HUES6 (cell line): ENCODE data around the gene C2CD4B.

Source experiments
- H3K27ac ChIP-seq: 2 replicates; pipeline ENCODE4 v1.7.0; 2013; ENCODE audit warnings: low read depth, mild to moderate bottlenecking, low read length, inconsistent platforms
- H3K27me3 ChIP-seq: 2 replicates; pipeline ENCODE4 v1.6.1; 2013; ENCODE audit warnings: low read length; ENCODE audit not compliant: control insufficient read depth, insufficient read depth
- H3K36me3 ChIP-seq: 2 replicates; pipeline ENCODE4 v1.6.1; 2013; ENCODE audit warnings: low read length; ENCODE audit not compliant: control insufficient read depth, insufficient read depth
- H3K4me1 ChIP-seq: 2 replicates; pipeline ENCODE4 v1.6.1; 2013; ENCODE audit warnings: low read length; ENCODE audit not compliant: control insufficient read depth, insufficient read depth
- H3K4me3 ChIP-seq: 2 replicates; pipeline ENCODE4 v1.5.1; 2013; ENCODE audit warnings: low read depth, low read length
- H3K9ac ChIP-seq: one replicate; pipeline ENCODE4 v1.6.1; 2013; ENCODE audit warnings: mild to moderate bottlenecking, low read length
- H3K9me3 ChIP-seq: 2 replicates; pipeline ENCODE4 v1.6.1; 2013; ENCODE audit warnings: low read depth, low read length; ENCODE audit not compliant: control insufficient read depth, insufficient read depth

Gene C2CD4B

DNA sequence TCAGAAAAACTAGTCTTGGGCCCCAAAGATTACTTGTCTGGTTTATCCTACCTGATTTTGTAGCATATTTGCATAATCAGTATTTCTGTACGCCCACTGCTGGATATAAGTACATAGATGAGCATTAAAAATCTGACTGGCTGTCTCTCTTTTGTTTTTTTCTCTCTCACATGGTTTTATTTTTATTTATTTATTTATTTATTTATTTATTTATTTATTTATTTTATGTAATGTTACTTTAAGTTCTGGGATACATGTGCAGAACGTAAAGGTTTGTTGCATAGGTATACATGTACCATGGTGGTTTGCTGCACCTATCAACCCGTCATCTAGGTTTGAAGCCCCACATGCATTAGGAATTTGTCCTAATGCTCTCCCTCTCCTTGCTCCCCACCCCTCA lies 31.9 kb downstream of the C2CD4B start:
- Histone ChIP-seq H3K9me3 (no peaks in the 10 kb centered on the region), H3K27ac (no peak overlapping the region), H3K4me3 (no peak overlapping the region), H3K27me3 (no peaks in the 10 kb centered on the region), H3K4me1 (no peaks in the 10 kb centered on the region), H3K9ac (no peak overlapping the region), H3K36me3 (no peaks in the 10 kb centered on the region)

DNA sequence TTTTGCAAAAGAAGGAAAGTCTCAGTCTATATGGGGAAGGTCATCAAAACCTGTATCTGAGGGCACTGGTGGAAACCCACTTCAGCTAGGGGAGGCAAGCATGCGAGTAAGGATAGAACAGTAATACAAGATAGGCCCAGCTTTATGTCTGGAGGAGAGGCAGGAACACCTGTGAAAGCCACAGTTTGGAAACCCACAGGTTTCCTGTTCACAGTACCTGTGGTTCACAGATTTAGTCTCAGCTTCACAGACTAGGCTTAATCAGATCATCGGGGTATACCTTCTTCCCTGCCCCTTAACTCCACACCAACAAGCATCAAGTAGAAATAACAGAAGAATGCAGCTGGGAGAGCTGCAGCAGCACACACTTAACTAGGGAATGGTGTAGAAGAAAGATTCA lies 36.2 kb downstream of the C2CD4B start:
- Histone ChIP-seq H3K27me3 (no peaks in the 10 kb centered on the region), H3K9me3 (peaks cover 8% of the 10 kb centered on the region), H3K4me3 (no peak overlapping the region), H3K36me3 (no peaks in the 10 kb centered on the region), H3K4me1 (peaks cover 6% of the 10 kb centered on the region; the same call in 1 of the 2 replicates), H3K27ac (no peak overlapping the region), H3K9ac (no peak overlapping the region)

DNA sequence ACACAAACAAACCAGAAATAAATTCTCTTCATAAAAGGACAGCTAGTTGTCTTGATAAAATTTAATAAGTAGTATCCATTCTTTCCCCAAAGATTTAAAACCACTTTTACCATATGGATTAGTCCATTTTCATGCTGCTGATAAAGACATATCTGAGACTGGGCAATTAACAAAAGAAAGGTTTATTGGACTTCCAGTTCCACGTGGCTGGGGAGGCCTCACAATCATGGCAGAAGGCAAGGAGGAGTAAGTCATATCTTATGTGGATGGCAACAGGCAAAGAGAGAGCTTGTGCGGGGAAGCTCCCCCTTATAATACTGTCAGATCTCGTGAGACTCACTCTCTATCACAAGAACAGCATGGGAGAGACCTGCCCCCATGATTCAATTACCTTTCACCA lies 38.7 kb downstream of the C2CD4B start:
- Histone ChIP-seq H3K4me3 (no peak overlapping the region), H3K27me3 (no peaks in the 10 kb centered on the region), H3K4me1 (peaks cover 6% of the 10 kb centered on the region; the same call in 1 of the 2 replicates), H3K27ac (no peak overlapping the region), H3K9ac (no peak overlapping the region), H3K9me3 (peaks cover 8% of the 10 kb centered on the region), H3K36me3 (no peaks in the 10 kb centered on the region)

- Histone ChIP-seq H3K27ac (no peak overlapping the region), H3K36me3 (no peaks in the 10 kb centered on the region)
Observed at GRCh38 chr15:62125773-62126172, 39.3 kb downstream of the C2CD4B start.

GRCh38 chr15:62124973-62125303 lies 40.1 kb downstream of the C2CD4B start:
- Histone ChIP-seq H3K9me3 (peaks cover 8% of the 10 kb centered on the region), H3K27me3 (no peaks in the 10 kb centered on the region), H3K9ac (no peak overlapping the region), H3K27ac (no peak overlapping the region), H3K36me3 (no peaks in the 10 kb centered on the region), H3K4me3 (no peak overlapping the region), H3K4me1 (peaks cover 6% of the 10 kb centered on the region; the same call in 1 of the 2 replicates)

More at GRCh38 chr15:62125773-62126172, 39.3 kb downstream of the C2CD4B start:
- Histone ChIP-seq H3K4me1 (peaks cover 6% of the 10 kb centered on the region; the same call in 1 of the 2 replicates), H3K9ac (no peak overlapping the region), H3K9me3 (peaks cover 8% of the 10 kb centered on the region), H3K27me3 (no peaks in the 10 kb centered on the region), H3K4me3 (no peak overlapping the region)

DNA sequence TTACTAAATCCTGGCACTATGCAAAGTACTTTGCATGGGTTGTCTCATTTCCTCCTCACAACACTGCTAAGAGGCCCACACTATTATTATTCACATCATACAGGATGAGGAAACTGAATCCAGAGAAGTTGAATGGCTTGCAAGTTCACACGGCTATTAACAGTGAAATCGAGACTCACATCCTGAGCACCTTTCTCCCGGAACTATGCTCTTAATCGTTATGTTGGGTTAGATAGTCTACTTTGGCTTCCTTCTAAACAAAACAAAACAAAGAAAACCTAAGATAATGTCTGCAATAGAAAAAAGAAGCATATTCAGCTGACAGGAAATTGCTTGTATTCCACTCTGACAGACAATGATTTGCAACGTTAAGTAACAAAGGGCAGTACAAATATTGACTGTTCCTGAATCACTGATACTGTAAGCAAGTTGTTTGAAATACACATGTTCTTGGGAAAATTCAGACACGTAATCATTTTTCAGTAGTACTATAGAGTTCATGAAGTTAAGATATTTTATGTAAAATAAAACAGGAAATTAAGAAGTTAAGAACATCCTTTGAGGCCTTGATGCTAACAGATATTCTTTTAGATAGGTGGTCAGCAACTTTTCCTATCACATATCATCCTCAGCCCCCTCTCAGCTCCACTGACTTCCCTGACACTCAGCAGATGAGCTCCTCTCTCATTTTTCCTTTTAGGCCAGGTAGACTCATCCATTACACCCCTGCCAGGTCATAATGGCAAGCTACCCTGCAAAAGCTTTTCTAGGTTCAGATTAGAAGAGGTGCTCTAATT lies 40.7 kb downstream of the C2CD4B start:
- H3K4me3 ChIP-seq, result no peak overlapping the region
- no peaks in the 10 kb centered on the region for H3K27me3 ChIP-seq
- H3K9me3 ChIP-seq, result peaks cover 8% of the 10 kb centered on the region
- no peak overlapping the region for H3K27ac ChIP-seq
- H3K9ac ChIP-seq, result no peak overlapping the region
- no peaks in the 10 kb centered on the region for H3K36me3 ChIP-seq
- H3K4me1 ChIP-seq, result peaks cover 8% of the 10 kb centered on the region

DNA sequence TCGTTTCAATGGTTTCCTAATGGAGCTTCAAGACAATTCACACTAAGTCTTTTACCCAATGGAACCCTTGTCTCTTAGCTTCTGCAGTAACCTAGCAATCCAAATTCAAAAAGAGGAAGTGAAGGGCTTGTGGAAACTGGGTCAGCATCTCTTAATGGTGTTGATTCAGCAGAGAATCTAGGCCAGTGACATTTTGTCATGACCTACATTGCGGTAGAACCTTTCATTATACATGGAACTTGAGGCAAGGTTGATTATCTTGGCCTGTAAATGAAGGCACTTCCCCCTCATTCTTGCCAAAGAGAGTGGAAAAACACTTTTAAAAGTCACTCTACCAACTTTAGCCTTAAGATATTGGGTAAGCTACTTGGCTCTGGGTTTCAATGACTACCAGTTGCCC lies 42.8 kb downstream of the C2CD4B start:
- Histone ChIP-seq H3K9ac (no peak overlapping the region), H3K9me3 (peaks cover 8% of the 10 kb centered on the region), H3K36me3 (no peaks in the 10 kb centered on the region), H3K27ac (no peak overlapping the region), H3K27me3 (no peaks in the 10 kb centered on the region), H3K4me1 (peaks cover 13% of the 10 kb centered on the region), H3K4me3 (no peak overlapping the region)

- Histone ChIP-seq H3K27ac (no peak overlapping the region), H3K36me3 (no peaks in the 10 kb centered on the region), H3K27me3 (no peaks in the 10 kb centered on the region), H3K9ac (no peak overlapping the region), H3K4me1 (peaks cover 13% of the 10 kb centered on the region), H3K4me3 (no peak overlapping the region), H3K9me3 (peaks cover 6% of the 10 kb centered on the region)
Observed at GRCh38 chr15:62121273-62122015, 43.6 kb downstream of the C2CD4B start.

DNA sequence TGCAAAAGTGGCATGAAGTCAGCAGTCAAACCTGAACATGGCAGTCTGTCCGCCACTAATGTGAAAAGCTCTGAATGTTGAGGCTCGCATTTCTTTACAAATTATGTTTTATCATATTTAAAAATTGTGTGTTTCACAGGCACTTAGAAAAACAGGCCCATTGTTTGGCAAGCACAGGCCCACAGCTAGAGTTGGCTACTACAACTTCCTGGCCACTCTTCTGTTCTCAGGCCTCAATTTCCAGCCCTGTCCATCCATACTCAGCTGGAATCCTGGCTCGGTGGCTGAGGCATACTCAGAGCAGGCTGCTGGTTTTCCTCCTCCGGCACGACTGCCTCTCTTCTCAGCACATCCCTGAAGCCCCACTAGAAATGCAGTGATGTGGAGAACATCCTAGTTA lies 44.3 kb downstream of the C2CD4B start:
- H3K9ac ChIP-seq, result no peak overlapping the region
- H3K36me3 ChIP-seq, result no peaks in the 10 kb centered on the region
- H3K4me3 ChIP-seq, result no peak overlapping the region
- no peaks in the 10 kb centered on the region for H3K27me3 ChIP-seq
- H3K9me3 ChIP-seq, result peaks cover 1% of the 10 kb centered on the region; the same call in 1 of the 2 replicates
- H3K4me1 ChIP-seq, result peaks cover 13% of the 10 kb centered on the region
- H3K27ac ChIP-seq, result no peak overlapping the region

DNA sequence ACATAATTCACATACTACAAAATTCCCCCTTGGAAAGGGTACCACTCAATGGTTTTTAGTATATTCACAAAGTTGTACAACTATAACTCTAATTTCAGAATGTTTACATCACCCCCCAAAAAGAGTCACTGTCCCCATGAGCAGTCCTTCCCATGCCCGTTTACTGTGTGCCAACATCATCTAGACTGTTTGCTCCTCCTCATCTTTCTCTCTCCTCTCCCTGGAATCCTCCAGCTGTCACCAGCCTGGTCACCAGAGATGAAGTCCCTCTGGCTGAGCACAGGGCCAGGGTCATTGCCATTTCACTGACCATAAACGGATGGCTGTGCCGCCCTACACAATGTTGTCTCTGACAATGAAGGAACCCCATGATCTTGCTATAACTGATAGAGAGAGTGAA lies 45.2 kb downstream of the C2CD4B start:
- peaks cover 13% of the 10 kb centered on the region for H3K4me1 ChIP-seq
- no peak overlapping the region for H3K27ac ChIP-seq
- H3K9ac ChIP-seq, result no peak overlapping the region
- H3K9me3 ChIP-seq, result no peaks in the 10 kb centered on the region
- H3K4me3 ChIP-seq, result no peak overlapping the region
- H3K27me3 ChIP-seq, result no peaks in the 10 kb centered on the region
- no peaks in the 10 kb centered on the region for H3K36me3 ChIP-seq

GRCh38 chr15:62119227-62119864 lies 45.7 kb downstream of the C2CD4B start:
- Histone ChIP-seq H3K27ac (no peak overlapping the region), H3K9me3 (no peaks in the 10 kb centered on the region), H3K4me3 (no peak overlapping the region), H3K27me3 (no peaks in the 10 kb centered on the region), H3K4me1 (peaks cover 10% of the 10 kb centered on the region), H3K36me3 (no peaks in the 10 kb centered on the region), H3K9ac (no peak overlapping the region)
